MM.1S (cell line): ENCODE results near the gene SLCO3A1.

Experiments
- DNase-seq: peaks from one replicate; pipeline ENCODE4 v3.0.0-alpha.2; 2015
- H2AFZ ChIP-seq: fragments of 300-600 bp; sonication (generic); 2 replicates; pipeline ENCODE4 v1.6.0; 2016; ENCODE audit warnings: antibody characterized with exemption, low read length
- H3F3A ChIP-seq: fragments of 300-600 bp; sonication (generic); 2 replicates; pipeline ENCODE4 v1.6.1; 2016; ENCODE audit warnings: mild to moderate bottlenecking, antibody characterized with exemption, low read length, moderate library complexity, mixed read lengths; ENCODE audit not compliant: insufficient read depth
- H3K27ac ChIP-seq: fragments of 300-600 bp; sonication (generic); 2 replicates; pipeline ENCODE4 v1.5.1; 2016; ENCODE audit warnings: mild to moderate bottlenecking, low read length
- H3K27me3 ChIP-seq: fragments of 300-600 bp; sonication (generic); replicated peaks from 2 replicates; pipeline ENCODE4 v1.6.0; 2016; ENCODE audit warnings: low read length; ENCODE audit not compliant: insufficient read depth
- H3K36me3 ChIP-seq: fragments of 300-600 bp; sonication (generic); replicated peaks from 2 replicates; pipeline ENCODE4 v1.6.1; 2016; ENCODE audit warnings: mild to moderate bottlenecking, low read length, mixed read lengths; ENCODE audit not compliant: insufficient read depth
- H3K4me1 ChIP-seq: fragments of 300-600 bp; sonication (generic); 2 replicates; pipeline ENCODE4 v1.6.1; 2016; ENCODE audit warnings: low read length, mixed read lengths
- H3K4me2 ChIP-seq: fragments of 300-600 bp; sonication (generic); 2 replicates; pipeline ENCODE4 v1.6.0; 2016; ENCODE audit warnings: low read depth, low read length
- H3K4me3 ChIP-seq: fragments of 300-600 bp; sonication (generic); 2 replicates; pipeline ENCODE4 v1.5.1; 2016; ENCODE audit warnings: low read length, mixed read lengths
- H3K79me2 ChIP-seq: fragments of 300-600 bp; sonication (generic); 2 replicates; pipeline ENCODE4 v1.6.1; 2016; ENCODE audit warnings: mixed run types, low read length, mixed read lengths
- H3K9ac ChIP-seq: fragments of 300-600 bp; sonication (generic); 2 replicates; pipeline ENCODE4 v1.6.1; 2016; ENCODE audit warnings: low read length, mixed read lengths
- H3K9me2 ChIP-seq: fragments of 300-600 bp; sonication (generic); replicated peaks from 2 replicates; pipeline ENCODE4 v1.6.1; 2016; ENCODE audit warnings: mild to moderate bottlenecking, low read length, mixed read lengths; ENCODE audit not compliant: insufficient read depth
- H3K9me3 ChIP-seq: fragments of 300-600 bp; sonication (generic); replicated peaks from 2 replicates; pipeline ENCODE4 v1.6.1; 2016; ENCODE audit warnings: mild to moderate bottlenecking, low read length, mixed read lengths; ENCODE audit not compliant: insufficient read depth
- H4K20me1 ChIP-seq: fragments of 300-600 bp; sonication (generic); 2 replicates; pipeline ENCODE4 v1.6.1; 2016; ENCODE audit warnings: mild to moderate bottlenecking, low read length, moderate library complexity, mixed read lengths; ENCODE audit not compliant: insufficient read depth
- EZH2 ChIP-seq: fragments of 300-600 bp; sonication (generic); optimal IDR thresholded peaks from 2 replicates; pipeline ENCODE3; 2017; ENCODE audit warnings: low read depth, mild to moderate bottlenecking, antibody characterized with exemption, low read length, mixed read lengths
- EZH2phosphoT487 ChIP-seq: fragments of 300-600 bp; sonication (generic); IDR thresholded peaks from 2 replicates; pipeline ENCODE4 v1.6.1; 2018; ENCODE audit warnings: antibody characterized with exemption, low read length
- TF ChIP-seq, protein P1 (sequence below): fragments of 300-600 bp; sonication (generic); IDR thresholded peaks from 2 replicates; pipeline ENCODE4 v1.5.1; 2016; ENCODE audit warnings: antibody characterized with exemption, low read length, mixed read lengths

SLCO3A1 gene

DNA sequence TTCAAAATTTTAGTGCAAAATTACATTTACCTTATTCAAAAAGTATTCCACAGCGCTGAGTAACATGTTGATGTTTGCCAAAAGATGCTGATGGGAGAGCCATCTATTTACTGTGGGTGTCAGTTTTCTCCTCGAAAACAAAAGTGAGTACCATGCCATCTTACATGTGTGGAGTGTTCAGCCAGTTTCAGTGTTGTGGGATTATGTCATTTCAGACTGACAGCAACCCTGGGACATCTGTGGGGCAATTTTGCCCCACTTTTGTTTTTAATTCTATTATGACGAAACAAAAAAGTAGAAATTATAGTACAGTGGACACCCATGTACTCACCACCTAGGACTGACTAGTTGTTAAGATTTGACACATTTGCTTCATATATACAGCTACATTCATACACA lies 19.6 kb downstream of the SLCO3A1 start:
- no peaks in the 10 kb centered on the region for H3K9me2 ChIP-seq
- no peak overlapping the region for H3K9ac ChIP-seq
- no peak overlapping the region for H3K4me3 ChIP-seq
- TF ChIP-seq, protein P1, sequence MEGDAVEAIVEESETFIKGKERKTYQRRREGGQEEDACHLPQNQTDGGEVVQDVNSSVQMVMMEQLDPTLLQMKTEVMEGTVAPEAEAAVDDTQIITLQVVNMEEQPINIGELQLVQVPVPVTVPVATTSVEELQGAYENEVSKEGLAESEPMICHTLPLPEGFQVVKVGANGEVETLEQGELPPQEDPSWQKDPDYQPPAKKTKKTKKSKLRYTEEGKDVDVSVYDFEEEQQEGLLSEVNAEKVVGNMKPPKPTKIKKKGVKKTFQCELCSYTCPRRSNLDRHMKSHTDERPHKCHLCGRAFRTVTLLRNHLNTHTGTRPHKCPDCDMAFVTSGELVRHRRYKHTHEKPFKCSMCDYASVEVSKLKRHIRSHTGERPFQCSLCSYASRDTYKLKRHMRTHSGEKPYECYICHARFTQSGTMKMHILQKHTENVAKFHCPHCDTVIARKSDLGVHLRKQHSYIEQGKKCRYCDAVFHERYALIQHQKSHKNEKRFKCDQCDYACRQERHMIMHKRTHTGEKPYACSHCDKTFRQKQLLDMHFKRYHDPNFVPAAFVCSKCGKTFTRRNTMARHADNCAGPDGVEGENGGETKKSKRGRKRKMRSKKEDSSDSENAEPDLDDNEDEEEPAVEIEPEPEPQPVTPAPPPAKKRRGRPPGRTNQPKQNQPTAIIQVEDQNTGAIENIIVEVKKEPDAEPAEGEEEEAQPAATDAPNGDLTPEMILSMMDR = no peak
- TF ChIP-seq EZH2 (no peak), EZH2phosphoT487 (no peak)
- H3K9me3 ChIP-seq = no peaks in the 10 kb centered on the region
- no peaks in the 10 kb centered on the region for H4K20me1 ChIP-seq
- H2AFZ ChIP-seq = no peak overlapping the region
- H3K36me3 ChIP-seq = no peaks in the 10 kb centered on the region
- no peaks in the 10 kb centered on the region for H3K27me3 ChIP-seq
- 0 out of 2 replicates have a peak, but pooled peaks cover 5% of the 10 kb centered on the region for H3K79me2 ChIP-seq
- H3K4me2 ChIP-seq = no peak overlapping the region
- H3K4me1 ChIP-seq = no peaks in the 10 kb centered on the region
- no peak overlapping the region for H3K27ac ChIP-seq
- H3F3A ChIP-seq = no peaks in the 10 kb centered on the region
- no peak for DNase-seq

DNA sequence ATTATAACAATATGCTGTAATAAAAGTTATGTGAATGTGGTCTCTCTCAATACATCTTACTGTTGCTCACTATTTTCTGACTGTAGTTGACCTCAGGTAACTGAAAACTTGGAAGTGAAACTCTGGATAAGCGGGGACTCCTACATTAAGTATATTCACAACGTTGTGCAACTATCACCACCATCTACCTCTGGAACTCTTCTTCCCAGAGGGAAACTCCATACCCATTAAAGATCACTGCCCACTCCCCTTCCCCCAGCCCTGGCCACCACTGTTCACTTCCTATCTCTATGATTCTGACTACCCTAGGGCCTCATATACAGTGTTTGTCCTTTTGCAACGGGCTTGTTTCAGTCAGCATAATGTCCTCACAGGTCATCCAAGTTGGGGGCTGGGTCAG lies 20.7 kb downstream of the SLCO3A1 start:
- Histone ChIP-seq H4K20me1 (no peaks in the 10 kb centered on the region), H3K79me2 (0 out of 2 replicates have a peak, but pooled peaks cover 5% of the 10 kb centered on the region), H3K9me2 (no peaks in the 10 kb centered on the region), H3K4me2 (no peak overlapping the region), H2AFZ (no peak overlapping the region), H3K4me1 (no peaks in the 10 kb centered on the region), H3K9ac (no peak overlapping the region), H3K27ac (no peak overlapping the region), H3K36me3 (no peaks in the 10 kb centered on the region), H3K4me3 (no peak overlapping the region), H3F3A (no peaks in the 10 kb centered on the region), H3K9me3 (no peaks in the 10 kb centered on the region), H3K27me3 (no peaks in the 10 kb centered on the region)
- TF ChIP-seq EZH2phosphoT487 (no peak), EZH2 (no peak)
- DNase-seq = no peak

DNA sequence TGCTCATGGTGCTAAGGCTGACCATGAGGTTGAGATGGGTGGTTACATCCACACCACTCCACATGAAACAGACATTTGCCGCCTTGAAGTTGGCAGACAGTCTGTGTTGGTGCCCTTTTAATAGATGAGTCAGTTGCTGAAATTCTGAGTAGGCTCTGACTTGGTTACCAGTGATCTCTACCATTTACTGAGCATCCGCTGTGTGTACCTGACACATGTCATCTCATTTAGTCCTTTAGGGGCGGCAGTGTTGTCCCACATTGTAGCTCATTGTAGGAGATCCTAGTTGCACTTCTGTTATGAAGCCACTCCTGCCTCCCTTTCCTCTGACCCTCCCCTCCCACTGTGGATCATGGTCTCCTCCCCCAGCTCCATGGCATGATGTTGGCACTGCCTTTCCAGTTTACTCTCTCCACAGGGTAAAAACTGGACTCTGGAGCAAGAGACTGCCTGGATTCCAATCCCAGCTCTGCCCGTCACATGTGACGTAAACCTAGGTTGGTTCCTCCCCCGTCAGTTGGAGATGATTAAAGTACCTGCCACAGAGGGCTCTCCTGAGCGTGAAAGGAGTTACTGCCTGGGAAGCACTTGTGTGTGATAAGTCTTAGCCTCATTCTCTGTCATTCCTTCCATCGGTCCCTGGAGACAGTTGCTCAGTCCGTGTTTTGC lies 21.6 kb downstream of the SLCO3A1 start:
- no peak overlapping the region for H3K9ac ChIP-seq

More for the DNA sequence above, 21.6 kb downstream of the SLCO3A1 start:
- Histone ChIP-seq H3K9me3 (no peaks in the 10 kb centered on the region), H3K4me1 (no peaks in the 10 kb centered on the region), H4K20me1 (no peaks in the 10 kb centered on the region), H3K9me2 (no peaks in the 10 kb centered on the region), H3K79me2 (0 out of 2 replicates have a peak, but pooled peaks cover 5% of the 10 kb centered on the region), H3K27me3 (no peaks in the 10 kb centered on the region), H3F3A (no peaks in the 10 kb centered on the region), H3K4me2 (no peak overlapping the region), H3K4me3 (no peak overlapping the region), H3K36me3 (no peaks in the 10 kb centered on the region), H2AFZ (no peak overlapping the region), H3K27ac (no peak overlapping the region)
- TF ChIP-seq EZH2 (no peak), EZH2phosphoT487 (no peak)
- TF ChIP-seq, protein P1 = no peak
- DNase-seq = no peak
